Left renal cortex interstitium (tissue), 4 donors: ENCODE results near the gene NPW. TPM values are rescaled to one million over a fixed set of nuclear protein-coding genes. Genes with fewer than 3 reads are reported as not detected.

ENCODE experiments used
- DNase-seq, 4 donors: peaks; one replicate each; pipeline ENCODE4 v3.0.0-alpha.2; 2013; ENCODE audit warnings: low read depth in 4 of 4, low spot score in 2 of 4, missing footprints in 1 of 4
- polyA plus RNA-seq, 4 donors: library from polyadenylated mRNA; unstranded; fragments of 120-200 nt; gene quantifications; one replicate each; pipeline ENCODE4 v1.2.1, GENCODE V29; 2013; ENCODE audit not compliant: insufficient read length in 4 of 4

The NPW gene
- polyA plus RNA-seq, 4 donors, result 3.0 to 16.3 (median 9.7) TPM

DNA sequence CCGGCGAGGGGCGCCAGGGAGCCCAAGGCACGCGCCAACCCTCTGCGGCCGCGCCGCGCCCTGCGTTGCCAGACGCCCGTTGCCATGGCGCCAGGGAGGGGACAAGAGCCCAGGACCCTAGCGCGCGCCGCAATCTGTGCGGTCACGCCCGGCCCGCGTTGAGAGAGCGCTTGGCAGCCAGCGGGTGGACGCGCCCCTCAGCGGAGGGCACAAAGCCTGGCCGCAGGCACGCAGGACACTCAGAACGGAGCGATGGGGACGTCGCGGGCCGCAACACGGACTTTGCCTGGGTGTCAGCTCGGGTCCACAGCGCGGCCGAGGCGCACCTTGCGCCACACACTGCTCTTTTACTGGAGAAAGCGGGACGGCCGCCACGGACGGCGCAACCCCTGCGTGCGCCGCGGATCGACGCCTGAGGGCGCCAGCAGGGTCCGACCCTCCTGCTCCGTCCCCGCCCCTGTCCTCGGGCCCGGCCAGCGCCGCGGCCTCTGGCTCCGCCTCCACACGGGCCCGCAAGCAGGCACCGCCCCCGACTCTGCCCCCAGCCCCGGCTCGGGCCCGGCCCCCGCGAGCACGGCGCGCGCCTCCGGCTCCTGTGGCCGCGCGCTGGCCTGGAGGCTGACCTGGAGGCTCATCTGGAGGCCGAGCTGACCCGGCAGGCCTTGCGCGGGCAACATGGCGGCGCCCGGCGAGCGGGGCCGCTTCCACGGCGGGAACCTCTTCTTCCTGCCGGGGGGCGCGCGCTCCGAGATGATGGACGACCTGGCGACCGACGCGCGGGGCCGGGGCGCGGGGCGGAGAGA, 35.8 kb upstream of the NPW start, which contains the start of gene GFER:
TSS of gene GFER (plus strand) at position 650 of the 803 bp plus-strand sequence. CDS start at position 676, 26 bp downstream.
- DNase-seq, result peak in 3 of 4 donors; percentile 78 to 86 (median 79)

DNA sequence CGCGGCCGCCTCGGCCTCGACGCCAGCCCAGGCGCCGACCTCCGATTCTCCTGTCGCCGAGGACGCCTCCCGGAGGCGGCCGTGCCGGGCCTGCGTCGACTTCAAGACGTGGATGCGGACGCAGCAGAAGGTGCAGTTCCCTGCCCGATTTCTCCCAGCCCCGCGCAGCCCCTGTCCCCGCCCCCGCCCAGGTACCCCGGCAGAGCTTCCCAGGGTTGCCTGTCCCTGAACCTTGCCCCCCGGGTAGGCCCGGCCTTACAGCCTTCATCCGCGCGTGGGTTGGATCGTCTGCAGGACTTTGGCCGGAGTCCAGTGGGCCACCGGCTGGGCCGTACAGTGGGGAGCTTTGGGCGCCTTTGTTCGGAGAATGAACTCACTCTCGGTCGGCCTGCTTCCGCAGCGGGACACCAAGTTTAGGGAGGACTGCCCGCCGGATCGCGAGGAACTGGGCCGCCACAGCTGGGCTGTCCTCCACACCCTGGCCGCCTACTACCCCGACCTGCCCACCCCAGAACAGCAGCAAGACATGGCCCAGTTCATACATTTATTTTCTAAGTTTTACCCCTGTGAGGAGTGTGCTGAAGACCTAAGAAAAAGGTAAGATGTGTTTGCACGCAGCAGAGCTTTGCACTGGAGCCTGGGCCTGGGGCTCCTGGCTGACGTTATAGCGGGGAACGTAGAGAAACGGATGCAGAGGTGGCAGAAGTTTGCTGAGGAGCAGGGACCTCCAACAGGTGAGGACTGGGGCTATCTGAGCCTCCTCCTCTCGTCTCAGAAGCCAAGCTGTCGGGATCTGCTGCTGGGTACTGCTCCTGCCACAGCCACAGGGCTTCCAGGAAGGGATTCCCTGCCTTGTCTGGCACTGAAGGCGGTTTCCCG, 35.0 kb upstream of the NPW start:
- DNase-seq, result no peak

DNA sequence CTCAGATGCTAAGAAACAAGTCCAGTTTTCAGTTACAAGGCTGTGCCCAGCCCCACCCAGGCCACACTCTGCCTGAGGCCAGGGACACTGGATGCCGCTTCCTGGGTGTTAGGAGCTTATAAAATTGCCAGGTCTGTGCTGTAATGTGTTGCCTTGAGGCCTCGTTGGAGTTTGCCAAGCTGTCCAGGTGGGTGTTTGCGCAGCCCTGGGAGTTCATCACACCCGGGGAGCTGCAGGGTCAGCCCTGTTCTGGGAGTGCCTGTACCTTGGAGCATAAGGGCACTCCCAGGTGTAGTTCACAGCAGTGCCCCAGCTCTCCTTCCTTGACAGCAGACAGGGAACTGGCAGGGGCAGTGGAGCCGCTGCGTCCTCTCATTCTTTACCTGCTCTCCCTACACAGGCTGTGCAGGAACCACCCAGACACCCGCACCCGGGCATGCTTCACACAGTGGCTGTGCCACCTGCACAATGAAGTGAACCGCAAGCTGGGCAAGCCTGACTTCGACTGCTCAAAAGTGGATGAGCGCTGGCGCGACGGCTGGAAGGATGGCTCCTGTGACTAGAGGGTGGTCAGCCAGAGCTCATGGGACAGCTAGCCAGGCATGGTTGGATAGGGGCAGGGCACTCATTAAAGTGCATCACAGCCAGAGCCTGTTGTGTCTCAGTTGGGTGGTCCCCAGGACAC, 34.0 kb upstream of the NPW start:
- DNase-seq, result no peak

DNA sequence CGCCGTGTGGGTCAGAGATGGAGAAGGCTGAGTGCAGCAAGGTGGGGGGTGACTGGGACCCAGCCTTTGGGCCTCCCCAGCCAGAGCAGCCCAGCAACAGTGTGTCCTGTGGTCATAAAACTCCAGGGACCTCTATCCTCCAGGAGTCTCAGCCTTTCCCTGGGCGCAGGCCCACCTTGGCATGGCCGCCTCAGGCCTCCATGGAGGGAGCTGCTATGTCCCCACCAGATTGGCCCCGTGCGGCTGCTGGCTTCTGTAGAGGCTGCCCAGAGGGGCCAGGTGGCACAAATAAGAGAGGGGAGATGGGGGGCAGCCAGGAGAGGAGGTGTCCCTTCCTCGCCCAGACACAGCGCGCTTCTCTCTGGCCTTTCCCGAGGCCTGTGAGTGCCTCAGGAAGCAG, 32.4 kb upstream of the NPW start:
- DNase-seq, result no peak

DNA sequence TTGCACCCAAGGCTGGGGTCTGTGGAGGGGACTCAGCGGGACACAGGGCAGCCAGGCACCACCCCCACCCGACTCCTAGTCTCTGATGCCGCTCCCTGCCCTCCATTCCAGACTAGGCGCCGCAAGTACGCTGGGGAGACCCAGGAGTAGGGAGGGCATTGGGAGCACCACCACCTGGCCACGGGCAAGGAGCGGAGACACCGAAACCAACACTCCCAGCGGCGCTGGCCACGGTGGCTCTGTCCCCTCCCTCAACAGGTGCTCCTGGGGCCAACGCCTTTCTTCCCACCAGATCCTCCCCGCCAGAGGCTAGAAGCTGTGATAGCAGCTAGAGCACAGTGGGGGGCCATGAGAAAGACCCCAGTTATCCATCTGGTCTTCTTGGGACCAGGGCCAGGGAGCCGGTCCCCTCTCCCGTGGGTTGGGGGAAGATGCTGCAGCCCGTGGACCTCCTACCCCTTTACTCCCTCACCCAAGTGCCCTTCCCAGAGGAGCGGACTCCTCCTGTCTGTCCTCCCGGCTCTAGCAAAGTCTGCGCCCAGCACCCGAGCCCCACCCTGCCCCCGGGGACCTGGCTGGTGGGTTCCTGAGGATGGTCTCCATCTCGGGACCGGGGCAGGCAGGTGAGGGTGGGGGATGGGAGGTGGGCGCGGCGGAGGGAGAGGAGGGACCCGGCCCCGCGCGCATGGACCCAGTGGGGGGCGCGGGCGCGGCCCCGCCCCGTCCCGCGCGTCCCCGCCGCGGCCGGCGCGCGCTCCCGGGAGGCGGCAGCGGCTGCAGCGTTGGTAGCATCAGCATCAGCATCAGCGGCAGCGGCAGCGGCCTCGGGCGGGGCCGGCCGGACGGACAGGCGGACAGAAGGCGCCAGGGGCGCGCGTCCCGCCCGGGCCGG, 30.1 kb upstream of the NPW start, which contains the start of gene SYNGR3:
TSS of gene SYNGR3 (plus strand) at position 762 of the 892 bp plus-strand sequence. CDS start 133 bp downstream, outside the sequence.
- no peak for DNase-seq

DNA sequence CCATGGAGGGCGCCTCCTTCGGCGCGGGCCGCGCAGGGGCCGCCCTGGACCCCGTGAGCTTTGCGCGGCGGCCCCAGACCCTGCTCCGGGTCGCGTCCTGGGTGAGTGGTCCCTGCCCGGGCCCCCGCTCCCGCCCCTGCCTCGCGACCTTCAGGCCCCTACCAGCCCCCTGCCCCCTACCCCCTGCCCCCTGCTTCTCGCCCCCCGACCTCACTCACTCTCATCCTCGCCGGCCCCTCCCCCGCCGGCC, 29.6 kb upstream of the NPW start:
- DNase-seq, result no peak

DNA sequence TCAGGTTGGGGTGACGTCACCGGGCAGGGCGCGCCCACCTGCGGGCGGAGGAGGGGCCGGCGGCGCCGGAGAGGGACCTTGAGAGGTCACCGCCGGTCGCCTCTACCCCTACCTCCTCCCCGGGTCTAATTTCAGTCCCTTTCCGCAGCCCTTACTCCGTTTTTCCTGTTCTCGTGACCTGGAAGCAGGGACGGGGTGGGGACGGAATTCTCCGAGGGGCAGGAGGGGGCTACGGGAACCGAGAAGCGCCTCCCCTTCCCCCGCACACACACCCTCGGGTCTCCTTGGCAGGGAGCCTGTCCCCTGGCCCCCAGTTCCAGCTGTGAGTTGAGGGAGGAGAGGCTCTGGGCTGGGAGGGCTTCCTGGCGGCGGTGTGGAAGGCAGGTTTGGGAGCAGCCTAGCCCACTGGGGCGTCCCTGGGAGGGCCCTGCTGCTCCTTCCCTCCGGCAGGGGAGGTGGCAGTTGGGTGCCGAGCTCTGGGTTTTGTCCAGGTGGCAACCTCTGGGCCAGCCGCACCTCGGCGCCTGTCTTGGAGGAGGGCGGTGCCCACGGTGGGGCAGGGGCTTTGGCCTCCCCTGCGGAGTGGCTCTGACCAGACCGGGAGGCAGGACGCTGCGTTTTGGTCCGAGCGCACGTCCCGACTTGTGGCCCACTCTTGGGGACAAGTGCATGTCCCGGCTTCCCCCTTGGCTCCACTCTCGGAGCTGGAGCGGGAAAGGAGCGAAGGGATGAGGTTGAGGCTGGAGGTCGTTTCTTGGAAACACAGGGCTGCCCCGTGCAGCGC, 29.0 kb upstream of the NPW start:
- no peak for DNase-seq

DNA sequence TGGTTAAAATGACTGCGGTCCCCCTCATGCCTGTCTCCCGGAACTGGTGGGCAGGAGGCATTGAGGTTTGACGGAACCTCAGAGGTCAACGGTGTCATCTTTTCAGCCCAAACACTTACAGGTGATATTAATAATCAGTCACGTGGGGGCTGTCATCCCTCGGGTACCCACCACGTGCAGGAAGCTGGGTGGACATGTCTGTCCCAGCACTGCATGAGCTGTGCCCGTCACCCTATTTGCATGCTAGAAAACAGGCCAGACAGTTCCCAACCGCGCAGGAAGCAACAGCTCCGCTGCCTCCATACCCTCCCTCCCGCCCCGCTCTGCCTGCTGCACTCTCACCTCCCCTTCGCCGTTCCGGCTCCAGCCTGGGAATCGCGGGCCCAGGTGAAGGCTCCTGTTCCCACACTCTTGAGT, 28.4 kb upstream of the NPW start:
- DNase-seq, result no peak

DNA sequence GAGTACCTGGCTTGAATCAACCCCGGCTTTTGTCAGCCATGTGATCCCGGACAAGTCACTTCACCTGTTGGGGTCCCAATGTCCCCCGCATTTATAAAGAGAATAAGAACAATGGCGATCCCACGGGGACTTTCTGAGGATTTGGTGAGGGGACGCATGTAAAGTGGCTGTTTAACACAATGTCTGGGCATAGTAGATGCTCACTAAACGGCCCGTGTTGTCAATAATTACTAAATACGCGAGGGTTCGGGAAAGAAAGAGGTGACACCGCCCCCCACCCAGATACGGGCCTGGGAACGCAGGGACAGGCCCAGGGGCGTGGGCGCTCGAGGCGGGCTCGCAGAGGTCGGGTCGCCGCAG, 28.0 kb upstream of the NPW start:
- DNase-seq, result no peak

DNA sequence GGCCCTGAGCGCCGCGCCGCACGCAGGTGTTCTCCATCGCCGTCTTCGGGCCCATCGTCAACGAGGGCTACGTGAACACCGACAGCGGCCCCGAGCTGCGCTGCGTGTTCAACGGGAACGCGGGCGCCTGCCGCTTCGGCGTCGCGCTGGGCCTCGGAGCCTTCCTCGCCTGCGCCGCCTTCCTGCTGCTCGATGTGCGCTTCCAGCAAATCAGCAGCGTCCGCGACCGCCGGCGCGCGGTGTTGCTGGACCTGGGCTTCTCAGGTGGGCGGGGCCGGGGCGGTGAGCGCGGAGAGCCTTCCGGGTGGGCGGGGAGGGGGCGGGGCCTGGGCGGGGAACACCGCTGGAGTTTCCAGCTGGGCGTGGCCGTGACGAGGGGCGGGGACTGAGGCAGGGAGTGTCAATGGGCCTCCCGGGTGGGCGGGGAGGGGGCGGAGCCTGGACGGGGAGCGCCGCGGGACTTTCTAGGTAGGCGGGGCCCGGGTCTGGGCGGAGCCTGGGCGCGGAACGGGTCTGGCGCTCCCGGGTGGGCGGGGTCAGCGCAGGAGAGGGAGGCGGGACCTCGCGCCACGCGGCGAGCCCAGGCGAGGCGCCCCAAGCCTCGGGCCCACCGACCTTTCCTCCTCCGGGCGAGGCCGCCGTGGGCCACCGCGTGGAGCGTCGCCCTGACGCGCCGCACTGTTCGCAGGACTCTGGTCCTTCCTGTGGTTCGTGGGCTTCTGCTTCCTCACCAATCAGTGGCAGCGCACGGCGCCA, 27.5 kb upstream of the NPW start:
- peak in 3 of 4 donors; percentile 65 to 77 (median 70) for DNase-seq

DNA sequence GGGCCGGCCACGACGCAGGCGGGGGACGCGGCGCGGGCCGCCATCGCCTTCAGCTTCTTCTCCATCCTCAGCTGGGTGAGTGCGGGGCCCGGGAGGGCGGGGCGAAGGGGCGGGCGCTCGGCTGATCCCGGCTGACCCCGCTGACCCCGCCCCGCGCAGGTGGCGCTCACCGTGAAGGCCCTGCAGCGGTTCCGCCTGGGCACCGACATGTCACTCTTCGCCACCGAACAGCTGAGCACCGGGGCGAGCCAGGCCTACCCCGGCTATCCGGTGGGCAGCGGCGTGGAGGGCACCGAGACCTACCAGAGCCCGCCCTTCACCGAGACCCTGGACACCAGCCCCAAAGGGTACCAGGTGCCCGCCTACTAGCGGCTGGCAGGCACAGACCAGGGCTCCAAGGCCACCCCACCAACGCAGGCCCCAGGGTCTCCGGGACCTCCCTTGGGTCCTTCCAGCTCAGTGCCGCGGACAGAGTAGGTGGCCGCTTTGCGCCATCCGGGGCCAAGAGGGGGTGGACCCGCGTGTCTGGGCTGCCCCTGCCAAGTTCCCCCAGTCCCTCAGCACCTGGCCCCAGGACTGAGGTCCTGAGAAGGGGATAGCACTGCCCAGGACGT, 26.8 kb upstream of the NPW start:
- DNase-seq, result no peak

DNA sequence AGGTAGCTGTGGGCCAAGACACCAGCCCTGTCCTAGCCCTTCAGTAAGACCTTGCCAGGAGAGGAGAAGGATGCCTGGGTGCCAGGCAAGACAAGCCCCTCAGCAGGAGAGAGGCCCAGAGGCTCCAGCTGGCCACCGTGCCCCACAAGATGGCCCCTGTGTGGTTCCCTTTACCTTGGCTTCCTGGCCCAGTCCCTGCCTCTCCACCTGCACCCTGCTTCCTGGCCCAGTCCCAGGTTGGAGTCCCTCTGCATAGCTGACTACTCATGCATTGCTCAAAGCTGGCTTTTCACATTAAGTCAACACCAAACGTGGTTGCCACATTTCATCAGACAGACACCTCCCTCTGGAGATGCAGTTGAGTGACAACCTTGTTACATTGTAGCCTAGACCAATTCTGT, 25.9 kb upstream of the NPW start:
- DNase-seq, result no peak

DNA sequence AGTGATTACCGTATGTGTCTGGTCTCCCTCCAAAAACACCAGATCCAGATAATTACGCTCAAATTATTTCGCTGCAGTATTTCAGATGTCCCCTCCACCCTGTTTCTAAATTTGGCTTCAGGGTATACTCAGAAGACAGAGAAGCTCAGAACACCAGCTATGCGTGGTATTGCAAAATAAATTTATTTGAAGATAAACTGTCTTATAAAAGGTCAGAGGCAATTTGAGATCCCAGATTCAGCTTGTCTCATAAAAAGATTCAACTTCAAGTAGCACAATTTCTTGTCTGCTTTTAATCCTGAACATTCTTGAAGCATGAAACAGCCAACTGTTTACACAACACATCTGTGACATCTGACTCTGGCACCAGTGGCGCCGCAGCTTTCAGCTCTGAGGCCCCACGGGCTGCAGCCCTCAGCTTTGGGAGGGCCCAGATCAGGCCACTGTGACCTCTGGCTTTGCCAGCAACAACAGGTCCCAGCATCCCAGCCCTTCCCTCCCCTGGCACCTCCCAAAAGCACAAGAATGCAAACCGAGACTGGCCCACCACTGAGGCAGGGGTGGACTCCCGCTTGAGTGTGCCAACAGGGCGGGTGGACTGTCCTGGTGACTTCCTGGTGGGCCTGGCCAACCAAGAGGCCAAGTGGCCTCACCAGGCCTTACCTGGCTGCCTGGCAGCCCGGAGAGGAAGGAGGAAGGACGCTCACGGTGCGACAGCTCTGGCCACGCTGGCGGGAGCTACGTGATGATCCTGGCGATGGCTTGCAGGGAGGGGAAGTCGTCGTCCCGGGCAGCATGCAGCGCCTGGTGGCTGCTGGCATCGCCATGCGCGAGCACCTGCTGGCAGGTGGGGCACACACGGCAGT, 21.9 kb upstream of the NPW start:
- no peak for DNase-seq

DNA sequence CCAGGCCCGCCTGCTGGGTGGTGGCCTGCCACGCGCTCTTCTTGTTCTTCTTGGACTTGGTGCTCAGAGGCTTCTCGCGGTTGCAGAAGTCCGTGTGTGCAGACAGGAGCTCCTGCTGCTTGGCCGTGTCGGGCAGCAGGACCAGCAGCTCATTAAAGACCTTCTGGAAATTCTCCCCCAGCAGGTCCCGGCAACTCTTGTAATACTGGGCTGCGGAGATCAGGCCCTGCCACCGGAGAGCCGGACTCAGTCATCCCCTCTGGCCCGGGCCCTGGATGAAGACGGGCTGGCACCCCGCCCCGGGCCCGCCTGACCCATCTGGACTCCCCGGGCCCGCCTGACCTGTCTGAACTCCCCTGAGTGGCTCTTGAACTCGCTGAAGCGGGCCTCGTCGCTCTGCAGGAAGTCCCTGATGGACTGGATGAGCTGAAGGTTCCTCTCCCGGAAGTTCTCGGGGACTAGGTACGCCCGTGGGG, 21.2 kb upstream of the NPW start:
- DNase-seq, result no peak

DNA sequence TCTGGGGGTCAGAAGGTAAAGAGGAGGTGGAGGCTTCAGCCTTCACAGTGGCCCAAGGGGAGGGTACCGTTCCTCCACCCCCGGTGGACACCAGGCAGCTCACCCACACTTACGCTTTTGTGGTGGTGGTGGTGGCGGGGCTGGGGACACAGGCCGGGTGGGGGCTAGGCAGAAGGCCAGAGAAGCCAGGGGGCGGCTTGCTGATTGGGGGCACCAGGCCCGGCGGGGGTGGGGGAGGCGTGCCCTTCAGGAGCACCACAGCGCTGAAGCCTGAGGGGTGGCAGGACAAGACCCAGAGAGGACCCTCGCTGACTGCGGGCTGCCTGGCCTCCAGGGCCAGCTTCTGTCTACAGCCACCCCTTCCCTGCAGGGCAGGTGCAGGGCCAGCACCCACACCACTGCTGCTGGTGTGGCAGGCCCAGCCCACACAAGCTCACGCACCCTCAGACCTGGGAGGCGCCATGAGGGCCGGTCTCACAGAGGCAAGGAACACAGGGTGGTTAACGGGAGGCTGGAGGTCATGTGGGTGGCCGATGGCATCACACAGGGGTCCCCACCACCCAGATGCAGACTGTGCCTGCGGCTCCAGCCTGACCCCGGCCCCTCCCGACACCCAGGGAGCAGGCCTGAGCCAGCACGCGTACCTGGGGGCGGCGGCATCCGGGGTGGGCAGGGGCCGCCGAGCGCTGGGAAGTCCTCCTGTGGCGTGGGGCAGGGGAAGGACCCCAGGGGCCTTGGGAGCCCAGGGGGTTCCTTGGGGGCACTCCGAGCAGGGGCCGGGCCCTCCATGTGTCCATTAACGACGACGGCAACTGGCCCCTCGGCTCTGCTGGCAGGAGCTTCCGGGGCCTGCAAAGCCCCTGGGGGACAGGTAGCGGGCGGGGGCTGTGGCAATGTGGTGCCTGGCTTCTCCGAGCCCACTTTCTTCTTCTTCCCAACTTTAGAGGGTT, 20.5 kb upstream of the NPW start:
- DNase-seq, result no peak

DNA sequence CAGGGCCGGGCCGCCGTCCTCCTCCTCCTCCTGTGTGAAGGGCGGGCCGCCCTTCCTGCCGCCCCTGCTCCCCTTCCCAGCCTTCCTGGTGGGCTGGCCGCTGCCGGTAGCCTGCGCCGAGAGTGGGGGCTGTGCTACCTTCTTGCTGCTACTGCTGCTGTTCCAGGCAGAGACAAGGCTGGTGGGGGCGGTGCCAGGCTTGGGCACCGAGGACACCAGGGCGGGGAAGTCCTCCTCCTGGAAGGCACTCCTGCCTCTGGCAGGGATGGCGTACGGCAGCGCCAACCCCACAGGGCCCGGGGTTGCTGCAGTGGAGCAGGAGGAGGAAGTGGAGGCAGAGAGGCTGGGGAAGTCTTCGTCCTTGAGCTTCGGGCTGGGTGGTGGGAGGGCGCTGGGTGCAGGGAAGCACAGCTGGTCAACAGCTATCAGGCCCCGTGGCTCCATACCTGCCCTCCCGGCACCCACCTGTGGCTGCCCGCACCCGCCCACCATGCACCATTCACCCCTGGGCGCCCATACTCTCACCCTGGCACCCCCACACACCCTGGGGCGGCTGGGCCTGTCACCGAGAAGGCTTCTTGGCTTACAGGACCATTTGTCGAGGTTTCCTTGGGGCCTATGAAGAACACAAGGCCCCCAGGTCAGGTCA, 19.6 kb upstream of the NPW start:
- no peak for DNase-seq
